Fibroblast of the aortic adventitia (primary cell): ENCODE measurements around the gene KLHL40. TPM values are rescaled to one million over a fixed set of nuclear protein-coding genes. Genes with fewer than 3 reads are reported as not detected.

Experiments used
- DNase-seq: peaks from one replicate; pipeline ENCODE4 v3.0.0-alpha.2; 2010; ENCODE audit warnings: low read depth
- H3K4me3 ChIP-seq: 2 replicates; pipeline ENCODE4 v1.5.1; 2011; ENCODE audit warnings: low read depth, mild to moderate bottlenecking, control low read depth, low read length, moderate library complexity
- CTCF ChIP-seq: IDR thresholded peaks from 2 replicates; pipeline ENCODE4 v1.5.1; 2011; ENCODE audit warnings: mild to moderate bottlenecking, low read length, control low read depth, inconsistent platforms; ENCODE audit not compliant: insufficient read depth
- total RNA-seq: library from RNA; depleted of rRNA; stranded (reverse); fragments of >200 nt; gene quantifications from 2 replicates; pipeline ENCODE4 v1.2.3, GENCODE V29; 2012; ENCODE audit warnings: low replicate concordance

The KLHL40 gene
- total RNA-seq, 1 donor, result not detected

- no peak for TF ChIP-seq CTCF
- no peak overlapping the region for H3K4me3 ChIP-seq
- DNase-seq, result no peak
Measured at GRCh38 chr3:42689421-42690014, 4.2 kb downstream of the KLHL40 start.

GRCh38 chr3:42690191-42690590, 4.9 kb downstream of the KLHL40 start:
- no peak for DNase-seq
- TF ChIP-seq CTCF, result no peak

GRCh38 chr3:42690766-42691680, 5.7 kb downstream of the KLHL40 start:
- H3K4me3 ChIP-seq, result no peak overlapping the region
- no peak for DNase-seq
- no peak for TF ChIP-seq CTCF

More at GRCh38 chr3:42690191-42690590, 4.9 kb downstream of the KLHL40 start:
- H3K4me3 ChIP-seq, result no peak overlapping the region

GRCh38 chr3:42691816-42692666, 6.7 kb downstream of the KLHL40 start:
- H3K4me3 ChIP-seq, result no peak overlapping the region
- TF ChIP-seq CTCF, result no peak
- DNase-seq, result no peak

- DNase-seq, result no peak
- no peak overlapping the region for H3K4me3 ChIP-seq
Measured at GRCh38 chr3:42692667-42693529, 7.6 kb downstream of the KLHL40 start.

More at GRCh38 chr3:42692667-42693529, 7.6 kb downstream of the KLHL40 start:
- no peak for TF ChIP-seq CTCF
